ENCODE results near the gene HHAT.
A peak's percentile ranks its signal among the peaks of the same experiment; 100 is the strongest.

HHAT gene

GRCh38 chr1:210328746-210329503, at the start of gene HHAT:
TSS of gene HHAT (plus strand) at chr1:210328902. CDS start at chr1:210348976, 20,074 bp downstream.
- peak within 1 kb of the TSS; percentile 68 for H3K4me3 ChIP-seq (ENCODE audit: low read depth, low read length)
- TF ChIP-seq CTCF (IDR thresholded peaks at IDR 0.05; ENCODE audit: low read depth, low read length): no peak
- peak; percentile 15 for TF ChIP-seq POLR2A (IDR thresholded peaks at IDR 0.05; ENCODE audit: extremely low read depth, insufficient read length)
- TF ChIP-seq MAX (IDR thresholded peaks at IDR 0.05; ENCODE audit: low read depth, low read length): no peak
- TF ChIP-seq MYC (IDR thresholded peaks at IDR 0.05; ENCODE audit: low read depth, low read length): peak; percentile 42; the same call in 1 of the 2 replicates
- DNase-seq (ENCODE audit: low read depth): peak; percentile 80

- DNase-seq (ENCODE audit: low read depth): no peak
- H3K4me3 ChIP-seq (ENCODE audit: low read depth, low read length): no peak overlapping the region
- TF ChIP-seq MAX (IDR thresholded peaks at IDR 0.05; ENCODE audit: low read depth, low read length) (no peak), CTCF (IDR thresholded peaks at IDR 0.05; ENCODE audit: low read depth, low read length) (no peak), POLR2A (IDR thresholded peaks at IDR 0.05; ENCODE audit: extremely low read depth, insufficient read length) (no peak), MYC (IDR thresholded peaks at IDR 0.05; ENCODE audit: low read depth, low read length) (no peak)
Observed at GRCh38 chr1:210280221-210280620, 48.5 kb upstream of the HHAT start.

- TF ChIP-seq CTCF (IDR thresholded peaks at IDR 0.05; ENCODE audit: low read depth, low read length) (no peak), MAX (IDR thresholded peaks at IDR 0.05; ENCODE audit: low read depth, low read length) (no peak), POLR2A (IDR thresholded peaks at IDR 0.05; ENCODE audit: extremely low read depth, insufficient read length) (no peak), MYC (IDR thresholded peaks at IDR 0.05; ENCODE audit: low read depth, low read length) (no peak)
- no peak for DNase-seq (ENCODE audit: low read depth)
- H3K4me3 ChIP-seq (ENCODE audit: low read depth, low read length): no peak overlapping the region
Observed at GRCh38 chr1:210288116-210288515, 40.6 kb upstream of the HHAT start.

- no peak for TF ChIP-seq MAX (IDR thresholded peaks at IDR 0.05; ENCODE audit: low read depth, low read length)
- TF ChIP-seq POLR2A (IDR thresholded peaks at IDR 0.05; ENCODE audit: extremely low read depth, insufficient read length): no peak
- TF ChIP-seq CTCF (IDR thresholded peaks at IDR 0.05; ENCODE audit: low read depth, low read length): no peak
- TF ChIP-seq MYC (IDR thresholded peaks at IDR 0.05; ENCODE audit: low read depth, low read length): no peak
- no peak overlapping the region for H3K4me3 ChIP-seq (ENCODE audit: low read depth, low read length)
- DNase-seq (ENCODE audit: low read depth): no peak
Observed at GRCh38 chr1:210289248-210289647, 39.5 kb upstream of the HHAT start.

- no peak for DNase-seq (ENCODE audit: low read depth)
- no peak for TF ChIP-seq MAX (IDR thresholded peaks at IDR 0.05; ENCODE audit: low read depth, low read length)
- TF ChIP-seq MYC (IDR thresholded peaks at IDR 0.05; ENCODE audit: low read depth, low read length): no peak
- no peak for TF ChIP-seq POLR2A (IDR thresholded peaks at IDR 0.05; ENCODE audit: extremely low read depth, insufficient read length)
- TF ChIP-seq CTCF (IDR thresholded peaks at IDR 0.05; ENCODE audit: low read depth, low read length): no peak
- no peak overlapping the region for H3K4me3 ChIP-seq (ENCODE audit: low read depth, low read length)
Observed at GRCh38 chr1:210291081-210291764, 37.5 kb upstream of the HHAT start.
